ENCODE results near the gene SUV39H1.
A peak's percentile ranks its signal among the peaks of the same experiment; 100 is the strongest.
"Not testable (repeated sequence)": the region's sequence is repeated elsewhere in the genome, so short reads cannot be mapped to it uniquely, and the experiment has no call there.

Gene SUV39H1

GRCh38 chrX:48689208-48689920 lies 7.2 kb upstream of the SUV39H1 start:
- no peak for DNase-seq

GRCh38 chrX:48691746-48692145 lies 4.8 kb upstream of the SUV39H1 start:
- not testable (repeated sequence) for DNase-seq

- no peak for DNase-seq
These were observed 1.6 kb upstream of the SUV39H1 start for GRCh38 chrX:48694776-48695533.

- DNase-seq = no peak
These were observed 1.0 kb upstream of the SUV39H1 start for GRCh38 chrX:48695534-48695896.

- no peak for DNase-seq
These were observed 621 bp upstream of the SUV39H1 start for GRCh38 chrX:48695925-48696300.

GRCh38 chrX:48696909-48697727 lies 584 bp downstream of the SUV39H1 start:
- peak; percentile 13 for DNase-seq

- DNase-seq = no peak
These were observed 1.8 kb downstream of the SUV39H1 start for GRCh38 chrX:48698306-48698705.

GRCh38 chrX:48700246-48700645 lies 3.7 kb downstream of the SUV39H1 start:
- no peak for DNase-seq

- no peak for DNase-seq
These were observed 4.6 kb downstream of the SUV39H1 start for GRCh38 chrX:48700951-48701653.

- no peak for DNase-seq
These were observed 5.5 kb downstream of the SUV39H1 start for GRCh38 chrX:48702032-48702431.

GRCh38 chrX:48702716-48703115 lies 6.2 kb downstream of the SUV39H1 start:
- no peak for DNase-seq

GRCh38 chrX:48703228-48703627 lies 6.7 kb downstream of the SUV39H1 start:
- no peak for DNase-seq

- DNase-seq = no peak
These were observed 7.3 kb downstream of the SUV39H1 start for GRCh38 chrX:48703642-48704481.

- DNase-seq = no peak
These were observed 9.3 kb downstream of the SUV39H1 start for GRCh38 chrX:48705871-48706270.

- DNase-seq = no peak
These were observed 13.1 kb downstream of the SUV39H1 start for GRCh38 chrX:48709522-48710112.

GRCh38 chrX:48711162-48711928 lies 14.8 kb downstream of the SUV39H1 start:
- DNase-seq = no peak

- DNase-seq = no peak
These were observed 15.5 kb downstream of the SUV39H1 start for GRCh38 chrX:48711929-48712505.

- DNase-seq = no peak
These were observed 17.3 kb downstream of the SUV39H1 start for GRCh38 chrX:48713847-48714246.

GRCh38 chrX:48714573-48714972 lies 18.0 kb downstream of the SUV39H1 start:
- DNase-seq = no peak

- no peak for DNase-seq
These were observed 18.5 kb downstream of the SUV39H1 start for GRCh38 chrX:48715072-48715471.

All from stimulated activated CD4-positive, alpha-beta T cell treated with anti-CD3 and anti-CD28 coated beads, Interleukin-4, amount 100 ng/mL, for 1 hour (primary cell).